K562 (cell line): Measurements from ENCODE around the gene RNF150.

Source experiments
- ATF2 ChIP-seq: sonication (generic); formaldehyde crosslinking; IDR thresholded peaks from 2 replicates; pipeline ENCODE4 v1.8.1; 2022; ENCODE audit warnings: missing genetic modification reagents
- PHF20 ChIP-seq: fragments of 450-650 bp; IDR thresholded peaks from 2 replicates; pipeline ENCODE4 v1.6.1; 2018; ENCODE audit not compliant: partially characterized antibody

GRCh38 chr4:141120036-141120593 is 13.2 kb downstream of the RNF150 start:
- no peak for TF ChIP-seq ATF2 (CRISPR knock-in tag)
- no peak for TF ChIP-seq PHF20
